GM21526 (cell line): Measurements from ENCODE around the gene ALB.

Source experiments
- ATAC-seq: cut with Tn5 transposase; IDR thresholded peaks from one replicate; pipeline ENCODE4 v1.9.1; 2021; ENCODE audit warnings: moderate library complexity; ENCODE audit not compliant: unreplicated experiment, low FRiP score

Gene ALB

DNA sequence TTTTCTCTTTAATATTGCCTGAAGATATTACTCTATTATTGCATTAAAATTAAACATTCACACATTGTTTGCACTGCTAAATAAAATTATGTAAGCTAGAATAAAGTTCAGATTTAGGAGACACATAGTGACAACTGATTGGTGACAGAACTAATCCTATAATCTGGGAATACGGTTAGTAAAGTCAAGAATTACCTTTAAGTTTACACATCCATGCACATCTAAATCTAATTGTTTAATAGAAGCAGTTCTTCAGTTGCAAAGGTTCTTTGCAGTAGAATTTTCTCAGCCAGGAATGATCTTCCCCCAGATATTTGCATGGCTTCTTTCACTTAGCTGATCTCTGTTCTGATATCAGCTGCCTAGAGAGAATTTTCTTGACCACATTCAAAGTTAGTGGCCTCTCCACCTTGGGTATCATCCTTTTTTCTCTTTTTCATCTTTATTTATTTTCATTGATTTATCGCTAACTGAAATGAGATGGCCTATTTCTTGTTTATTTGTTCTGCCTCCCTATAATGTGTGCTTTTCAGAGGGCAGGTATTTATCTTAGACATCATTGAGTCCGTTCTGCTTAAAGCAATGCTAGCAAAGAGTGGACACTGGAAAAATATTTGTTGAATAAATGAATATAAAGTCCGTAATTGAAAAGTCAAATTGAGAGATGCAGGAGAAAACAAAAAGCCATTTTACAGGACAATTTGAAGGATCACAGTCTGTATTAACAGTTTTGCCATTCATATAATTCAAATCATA, 44.5 kb downstream of the ALB start:
- no peak for ATAC-seq

DNA sequence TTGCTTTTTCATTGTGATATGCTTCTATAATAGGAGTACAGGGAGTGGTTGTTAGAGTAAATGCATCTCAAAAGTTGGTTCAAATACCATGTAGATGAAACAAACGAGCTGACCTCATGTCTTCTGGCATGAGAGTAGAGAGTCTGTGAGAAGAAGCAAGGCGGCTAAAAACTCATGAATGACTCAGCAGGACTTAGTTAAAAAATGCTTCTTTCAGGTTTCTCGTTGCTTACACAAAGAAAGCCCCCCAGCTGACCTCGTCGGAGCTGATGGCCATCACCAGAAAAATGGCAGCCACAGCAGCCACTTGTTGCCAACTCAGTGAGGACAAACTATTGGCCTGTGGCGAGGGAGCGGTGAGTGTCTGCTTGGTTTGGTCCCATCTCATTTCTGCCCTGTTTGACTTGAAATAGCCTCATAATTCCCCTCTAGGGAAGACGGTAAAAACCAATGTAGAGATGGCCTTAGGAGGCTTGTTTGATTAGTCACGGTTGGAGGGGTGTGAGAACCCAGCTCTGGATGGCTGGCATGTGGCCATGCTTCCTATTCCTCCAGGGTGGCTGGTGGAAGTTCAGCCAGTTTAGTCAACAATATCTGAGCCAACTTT, 46.4 kb downstream of the ALB start:
- no peak for ATAC-seq

DNA sequence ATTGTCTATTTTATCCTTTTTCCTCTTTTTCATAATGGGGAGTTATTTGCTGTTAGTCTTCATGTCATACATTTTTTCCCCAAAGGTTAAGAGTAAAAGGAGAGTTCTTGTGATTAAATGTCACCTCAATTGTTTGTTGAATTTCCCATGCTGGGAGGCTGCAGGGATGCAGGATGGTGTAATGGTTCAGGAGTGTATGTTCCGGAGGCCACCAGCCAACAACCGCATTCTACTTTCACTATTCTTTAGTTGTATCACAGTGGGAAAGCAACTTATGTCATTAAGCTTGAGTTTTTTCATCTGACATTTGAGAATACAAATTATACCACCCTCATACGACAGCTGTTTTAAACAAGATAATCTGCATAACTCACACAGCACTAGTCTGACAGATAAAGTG, 47.3 kb downstream of the ALB start:
- no peak for ATAC-seq

DNA sequence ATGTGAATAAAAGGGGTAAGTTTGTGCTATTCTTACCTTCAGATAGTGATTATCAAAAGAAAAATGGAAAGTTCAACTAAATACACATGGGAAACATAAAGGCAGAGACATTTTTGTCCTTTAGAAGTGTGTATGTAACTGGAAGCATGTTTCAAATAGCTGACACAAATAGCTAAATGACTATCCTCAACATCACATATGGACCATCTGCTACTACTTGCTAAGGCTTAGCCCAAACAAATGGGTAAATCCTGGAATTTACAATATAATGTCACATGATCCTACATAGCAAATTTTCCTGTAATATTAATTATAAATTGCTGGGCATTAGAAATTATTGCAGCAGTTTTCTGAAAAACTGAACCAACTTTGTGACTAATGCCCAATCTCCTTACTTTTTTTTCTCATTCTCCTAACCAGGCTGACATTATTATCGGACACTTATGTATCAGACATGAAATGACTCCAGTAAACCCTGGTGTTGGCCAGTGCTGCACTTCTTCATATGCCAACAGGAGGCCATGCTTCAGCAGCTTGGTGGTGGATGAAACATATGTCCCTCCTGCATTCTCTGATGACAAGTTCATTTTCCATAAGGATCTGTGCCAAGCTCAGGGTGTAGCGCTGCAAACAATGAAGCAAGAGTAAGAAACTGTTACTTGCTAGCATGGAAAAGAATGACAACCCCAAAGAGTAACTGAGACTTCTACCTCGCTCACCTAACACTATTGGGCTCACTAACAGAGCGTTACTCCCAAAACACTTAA, 48.1 kb downstream of the ALB start:
- ATAC-seq: no peak

DNA sequence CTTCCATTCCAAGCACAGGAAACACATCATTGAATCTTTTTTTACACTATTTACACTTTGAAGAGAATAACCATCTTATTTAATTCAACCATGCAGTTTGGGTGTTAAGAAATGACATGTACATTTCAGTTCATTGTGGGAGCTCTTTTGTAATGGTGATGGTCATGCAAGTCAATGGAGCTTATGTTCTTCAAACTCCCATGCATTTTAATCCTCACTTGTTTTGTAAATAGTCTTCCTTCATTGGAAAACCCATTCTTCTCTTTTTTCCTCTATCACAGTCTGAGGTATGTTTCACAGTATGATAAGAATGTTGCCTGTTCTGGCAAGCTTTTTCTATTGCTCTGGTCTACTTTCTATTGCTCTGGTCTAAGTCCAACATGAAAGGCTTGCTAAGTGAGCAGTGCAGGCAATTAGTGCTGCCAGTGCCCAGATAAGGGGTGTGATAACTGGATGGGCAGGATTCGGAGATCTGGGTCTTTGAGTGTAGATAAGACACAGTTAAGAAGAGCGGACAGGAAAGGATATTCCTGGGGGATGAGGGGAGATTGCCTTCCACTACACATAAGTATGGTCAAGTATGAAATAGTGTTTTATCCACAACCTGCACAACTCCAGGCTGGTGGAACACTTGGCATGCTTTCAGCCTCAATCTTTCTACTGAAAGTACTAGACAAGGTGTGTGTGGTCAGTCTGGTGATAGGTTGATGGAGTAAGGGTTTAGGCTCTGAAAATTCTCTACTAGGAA, 49.0 kb downstream of the ALB start:
- no peak for ATAC-seq

DNA sequence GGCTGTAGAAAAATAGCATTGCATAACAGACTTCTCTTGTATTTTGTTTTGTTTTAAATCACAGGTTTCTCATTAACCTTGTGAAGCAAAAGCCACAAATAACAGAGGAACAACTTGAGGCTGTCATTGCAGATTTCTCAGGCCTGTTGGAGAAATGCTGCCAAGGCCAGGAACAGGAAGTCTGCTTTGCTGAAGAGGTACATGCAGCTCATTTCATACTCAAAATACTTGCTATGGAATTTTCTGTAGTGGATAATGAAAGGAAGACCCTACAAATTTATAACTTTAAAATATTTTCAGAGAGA, 49.6 kb downstream of the ALB start:
- ATAC-seq: no peak

DNA sequence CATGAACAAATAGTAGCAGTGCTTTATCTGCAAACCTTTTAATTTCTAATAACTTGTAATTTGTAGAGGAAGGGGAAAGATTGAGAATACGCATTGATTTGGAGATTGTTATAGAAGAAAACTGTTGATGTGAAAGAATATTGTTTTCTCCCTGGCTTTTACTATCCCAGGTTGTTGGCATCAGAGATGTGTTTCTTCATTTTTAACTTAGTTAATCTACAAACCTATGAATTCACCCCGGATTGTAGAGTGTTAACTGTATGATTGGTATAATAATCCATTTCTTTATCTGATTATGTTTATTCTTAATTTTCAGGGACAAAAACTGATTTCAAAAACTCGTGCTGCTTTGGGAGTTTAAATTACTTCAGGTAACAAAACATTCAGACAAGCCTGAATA, 50.8 kb downstream of the ALB start:
- no peak for ATAC-seq

DNA sequence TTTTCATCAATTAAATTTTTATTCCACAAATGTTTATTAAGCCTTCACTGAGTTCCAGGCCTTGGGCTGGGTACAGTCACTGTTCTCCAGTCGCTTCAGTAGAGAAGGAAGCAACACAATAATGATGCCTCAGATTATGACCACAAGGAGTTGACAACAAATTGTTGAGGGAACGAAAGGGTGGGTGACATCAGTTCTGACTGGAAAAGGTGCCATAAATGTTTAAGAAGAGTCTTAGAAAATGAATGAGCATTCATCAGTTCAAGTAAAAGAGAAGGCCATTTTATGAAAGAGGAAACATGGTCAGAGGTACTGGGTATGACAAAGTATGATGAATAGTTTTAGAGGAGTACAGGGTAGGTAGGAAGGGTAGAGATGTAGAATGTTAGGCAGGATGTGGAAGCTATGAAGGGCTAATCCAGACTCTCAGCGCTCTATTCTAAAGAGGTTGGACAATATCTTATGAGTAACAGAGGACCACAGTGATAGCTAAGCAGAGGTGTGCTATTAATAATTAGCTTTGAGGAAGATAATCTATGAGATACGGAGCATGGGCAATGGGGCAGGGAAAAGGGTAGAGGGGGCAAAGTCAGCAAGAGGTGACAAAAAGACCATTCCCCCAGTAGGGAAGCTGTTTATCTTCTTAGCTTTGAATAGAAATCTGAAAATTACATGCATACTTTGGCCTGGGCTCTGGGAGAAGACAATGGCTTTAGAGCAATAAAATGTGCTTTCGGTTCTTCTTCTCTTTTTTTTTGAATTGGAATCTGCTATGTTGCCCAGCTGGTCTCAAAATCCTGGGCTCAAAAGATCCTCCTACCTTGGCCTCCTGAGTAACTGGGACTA, 52.3 kb downstream of the ALB start:
- no peak for ATAC-seq

DNA sequence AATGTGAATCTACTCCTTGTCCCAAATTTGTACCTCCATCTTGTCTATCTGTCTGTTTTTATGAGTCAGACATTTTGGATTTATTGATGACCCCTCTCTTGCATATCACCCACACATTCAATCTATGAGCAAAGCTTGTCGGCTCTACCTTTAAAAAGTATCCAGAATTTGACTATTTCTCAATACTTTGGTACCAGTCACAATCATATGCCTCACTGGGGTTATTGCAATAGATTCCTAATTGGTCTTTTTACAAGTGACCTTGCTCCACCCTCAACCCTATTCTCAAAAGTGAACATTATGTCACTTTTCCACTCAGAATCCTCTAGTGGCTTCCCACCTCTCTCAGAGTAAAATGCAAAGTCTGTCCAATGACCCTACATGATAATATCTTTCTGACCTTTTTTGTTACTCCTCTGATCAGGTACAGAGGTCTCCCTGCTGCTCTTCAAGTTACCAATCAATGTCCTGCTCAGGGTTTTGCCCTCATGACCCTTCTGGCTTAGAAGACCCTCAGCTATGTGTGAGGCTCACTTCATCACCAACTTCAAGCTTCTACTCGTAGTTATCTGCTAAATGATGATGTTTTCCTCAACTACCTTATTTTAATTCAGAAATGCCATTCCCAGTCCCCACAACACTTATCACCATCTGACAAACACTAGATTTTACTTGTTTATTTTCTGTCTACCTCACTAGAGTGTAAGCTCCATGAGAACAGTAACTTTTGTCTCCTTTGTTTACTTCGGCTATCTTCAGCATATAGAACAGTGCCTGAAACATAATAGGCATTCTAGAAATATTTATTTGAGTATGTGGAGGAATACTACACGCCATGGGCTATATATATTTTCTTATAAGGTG, 54.3 kb downstream of the ALB start:
- ATAC-seq: no peak

DNA sequence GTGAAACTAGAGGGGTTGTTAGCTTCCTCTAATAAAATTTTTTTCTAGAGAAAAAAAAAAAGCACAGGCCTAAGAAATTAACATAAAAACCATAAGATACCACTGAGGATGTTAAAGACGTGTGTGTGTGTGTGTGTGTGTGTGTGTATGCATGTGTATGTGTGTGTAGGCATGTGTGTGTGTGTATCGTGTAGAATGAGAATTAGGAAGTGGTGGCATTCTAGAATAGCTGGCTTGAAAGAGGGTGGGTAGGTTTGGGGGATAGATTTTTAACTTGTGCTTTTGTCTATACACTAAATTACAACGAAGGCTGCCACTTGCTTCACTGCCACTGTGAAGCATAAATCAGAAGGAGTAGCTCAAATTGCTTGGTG, 54.9 kb downstream of the ALB start:
- no peak for ATAC-seq

DNA sequence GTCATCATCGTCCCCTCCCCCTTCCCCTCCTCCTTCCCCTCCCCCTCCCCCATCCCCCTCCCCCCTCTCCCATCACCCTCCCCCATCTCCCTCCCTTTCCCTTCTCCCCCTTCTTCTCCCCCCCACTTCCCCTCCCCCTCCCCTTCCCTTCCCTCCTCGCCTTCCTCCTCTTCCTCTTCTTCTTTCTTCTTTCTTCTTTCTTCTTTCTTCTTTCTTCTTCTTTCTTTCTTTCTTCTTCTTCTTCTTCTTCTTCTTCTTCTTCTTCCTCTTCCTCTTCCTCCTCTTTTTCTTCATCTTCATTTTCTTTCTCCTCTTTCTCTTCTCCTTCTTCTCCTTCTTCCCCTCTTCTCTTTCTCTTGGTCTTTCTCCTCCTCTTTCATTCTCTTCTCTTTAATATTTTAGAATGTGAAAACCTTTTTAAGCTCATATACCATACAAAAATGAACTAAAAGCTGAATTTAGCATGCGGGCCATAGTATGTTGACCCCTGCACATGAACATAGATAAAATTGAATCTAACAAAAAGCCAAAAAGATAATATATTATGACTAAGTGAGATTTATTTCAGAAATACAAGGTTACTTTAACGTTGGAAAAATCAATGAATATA, 56.9 kb downstream of the ALB start:
- ATAC-seq: no peak

DNA sequence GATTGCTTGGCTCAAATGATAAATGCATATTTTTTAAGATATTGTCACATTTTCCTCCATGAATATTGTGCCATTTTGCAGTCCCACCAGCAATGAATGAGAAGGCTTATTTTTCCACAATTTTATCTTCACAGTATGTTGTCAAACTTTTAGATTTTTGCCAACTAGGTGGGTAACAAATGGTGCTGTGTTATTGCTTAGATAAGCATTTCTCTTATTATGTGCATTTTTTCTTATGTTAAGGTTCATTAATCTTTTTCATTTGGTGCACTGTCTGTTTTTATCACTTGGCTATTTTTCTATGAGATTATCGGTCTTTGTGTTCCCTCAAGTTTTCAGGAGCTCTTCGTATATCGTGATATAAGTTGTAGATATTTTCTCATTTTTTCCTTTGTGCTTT, 64.1 kb downstream of the ALB start:
- ATAC-seq: no peak

DNA sequence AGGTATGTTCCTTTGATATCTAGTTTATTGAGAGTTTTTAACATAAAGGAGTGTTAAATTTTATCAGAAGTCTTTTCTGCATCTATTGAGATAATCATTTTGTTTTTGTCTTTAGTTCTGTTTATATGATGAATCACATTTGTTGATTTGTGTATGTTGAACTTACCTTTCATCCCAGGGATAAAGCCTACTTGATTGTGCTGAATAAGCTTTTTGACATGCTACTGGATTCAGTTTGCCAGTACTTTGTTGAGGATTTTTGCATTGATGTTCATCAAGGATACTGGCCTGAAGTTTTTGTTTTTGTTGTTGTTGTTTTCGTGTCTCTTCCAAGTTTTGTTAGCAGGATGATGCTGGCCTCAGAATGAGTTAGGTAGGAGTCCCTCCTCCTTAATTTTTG, 66.6 kb downstream of the ALB start:
- ATAC-seq: no peak
